Activated CD8-positive, alpha-beta memory T cell treated with anti-CD3 and anti-CD28 coated beads for 4 hours (primary cell): ENCODE measurements around the gene CYBA.
"Not testable (repeated sequence)": the region's sequence is repeated elsewhere in the genome, so short reads cannot be mapped to it uniquely, and the experiment has no call there.

Source experiments
- DNase-seq, 2 donors: peaks; one replicate each; pipeline ENCODE4 v3.0.0-alpha.2; 2020; ENCODE audit warnings: low read depth in 2 of 2

The CYBA gene

GRCh38 chr16:88686439-88687253 lies 35.8 kb upstream of the CYBA start, which contains the start of gene SNAI3:
SNAI3 (minus strand) TSS chr16:88686507; CDS start chr16:88686406, 101 bp downstream.
- DNase-seq, result peak; percentile 70 to 72

- DNase-seq, result no peak
Observed at GRCh38 chr16:88686062-88686438, 35.2 kb upstream of the CYBA start.

- no peak for DNase-seq
Observed at GRCh38 chr16:88685156-88686061, 34.6 kb upstream of the CYBA start.

GRCh38 chr16:88684569-88685155 lies 33.8 kb upstream of the CYBA start:
- DNase-seq, result no peak

- no peak for DNase-seq
Observed at GRCh38 chr16:88681709-88682451, 31.0 kb upstream of the CYBA start.

- no peak for DNase-seq
Observed at GRCh38 chr16:88681084-88681680, 30.3 kb upstream of the CYBA start.

GRCh38 chr16:88680554-88681083 lies 29.8 kb upstream of the CYBA start:
- DNase-seq, result no peak

- DNase-seq, result no peak
Observed at GRCh38 chr16:88678224-88678979, 27.5 kb upstream of the CYBA start.

- DNase-seq, result no peak
Observed at GRCh38 chr16:88677721-88678120, 26.9 kb upstream of the CYBA start.

GRCh38 chr16:88676502-88677242 lies 25.8 kb upstream of the CYBA start:
- DNase-seq, result no peak

- DNase-seq, result no peak
Observed at GRCh38 chr16:88673716-88674379, 23.0 kb upstream of the CYBA start.

- DNase-seq, result no peak
Observed at GRCh38 chr16:88672776-88673175, 21.9 kb upstream of the CYBA start.

GRCh38 chr16:88671806-88672205 lies 21.0 kb upstream of the CYBA start:
- no peak for DNase-seq

GRCh38 chr16:88669980-88670379 lies 19.1 kb upstream of the CYBA start:
- no peak for DNase-seq

GRCh38 chr16:88669493-88669892 lies 18.6 kb upstream of the CYBA start:
- not testable (repeated sequence) for DNase-seq

GRCh38 chr16:88667461-88667860 lies 16.6 kb upstream of the CYBA start:
- no peak for DNase-seq

- no peak for DNase-seq
Observed at GRCh38 chr16:88665570-88665969, 14.7 kb upstream of the CYBA start.

GRCh38 chr16:88665148-88665547 lies 14.3 kb upstream of the CYBA start:
- DNase-seq, result no peak
